Activated CD4-positive, CD25-positive, alpha-beta regulatory T cell (primary cell): ENCODE data around the gene SLC25A27.

ENCODE experiments used
- DNase-seq, 4 experiments: peaks; one replicate each; lab custom pipeline; 2025; lab: John Stamatoyannopoulos, UW

Gene SLC25A27

DNA sequence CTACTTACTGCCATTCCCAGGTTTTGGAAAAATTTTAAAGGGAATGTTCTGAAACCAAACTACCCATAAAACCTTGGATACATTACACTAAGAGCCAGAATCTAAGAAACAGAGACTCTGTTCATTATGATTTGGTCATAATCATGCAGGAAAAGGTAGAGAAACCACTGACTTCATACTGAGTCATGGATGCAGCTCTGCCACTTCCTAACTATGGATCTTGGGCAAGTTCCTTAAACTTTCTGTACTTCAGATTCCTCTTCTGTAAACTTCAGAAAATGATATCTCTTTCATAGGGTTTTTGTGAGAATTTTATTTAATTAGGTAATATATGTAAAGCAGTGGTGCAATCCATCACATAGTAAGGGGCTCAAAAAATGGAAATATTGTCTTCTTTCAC is 62.4 kb downstream of the SLC25A27 start:
- DNase-seq, result no peak

GRCh38 chr6:46719099-46719498 is 66.3 kb downstream of the SLC25A27 start:
- DNase-seq, result no peak

DNA sequence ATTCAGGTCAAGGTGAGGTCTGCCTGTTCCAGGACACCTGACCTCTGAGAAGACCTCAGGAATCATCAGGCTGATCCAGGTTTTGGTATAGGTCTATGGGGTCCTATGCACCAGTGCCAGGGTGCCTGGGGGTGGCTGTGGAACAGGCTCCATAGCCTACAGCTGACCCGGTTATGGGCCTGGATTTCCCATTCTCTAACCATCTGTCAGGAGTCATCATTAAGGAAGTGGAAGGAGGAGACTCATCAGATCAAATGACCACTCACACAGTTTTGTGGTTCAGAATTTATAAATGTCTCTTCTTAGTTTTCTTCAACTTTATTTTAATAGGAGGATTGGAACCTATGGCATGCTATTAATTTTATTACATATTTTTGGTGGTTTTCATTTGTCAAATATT is 67.6 kb downstream of the SLC25A27 start:
- DNase-seq, result no peak
